HG03439 (cell line): Measurements from ENCODE around the gene PDE8B.
"Not testable (repeated sequence)": the region's sequence is repeated elsewhere in the genome, so short reads cannot be mapped to it uniquely, and the experiment has no call there.

ENCODE experiments used
- ATAC-seq: cut with Tn5 transposase; IDR thresholded peaks from one replicate; pipeline ENCODE4 v1.9.1; 2021; ENCODE audit warnings: mild to moderate bottlenecking, moderate library complexity; ENCODE audit not compliant: unreplicated experiment

PDE8B gene

DNA sequence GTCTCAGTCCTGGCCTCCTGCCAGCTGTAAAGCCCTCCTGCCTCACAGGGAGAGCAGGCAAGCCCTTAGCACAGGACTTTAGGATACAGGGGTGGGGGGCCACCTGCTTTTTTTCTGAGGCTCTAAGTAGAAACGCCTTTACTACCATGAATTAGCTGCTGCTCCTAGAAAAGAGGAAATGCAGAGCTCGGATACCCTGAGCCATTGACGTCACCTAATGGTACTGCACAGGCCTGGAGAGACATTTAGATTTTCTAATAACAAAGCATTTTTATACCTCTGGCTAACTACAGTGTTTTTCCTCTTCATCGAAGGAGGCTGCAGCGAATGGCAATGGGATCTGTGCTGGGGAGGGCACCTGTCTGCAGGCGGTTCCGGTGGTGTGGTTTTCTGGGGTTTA is 144.6 kb downstream of the PDE8B start:
- no peak for ATAC-seq

DNA sequence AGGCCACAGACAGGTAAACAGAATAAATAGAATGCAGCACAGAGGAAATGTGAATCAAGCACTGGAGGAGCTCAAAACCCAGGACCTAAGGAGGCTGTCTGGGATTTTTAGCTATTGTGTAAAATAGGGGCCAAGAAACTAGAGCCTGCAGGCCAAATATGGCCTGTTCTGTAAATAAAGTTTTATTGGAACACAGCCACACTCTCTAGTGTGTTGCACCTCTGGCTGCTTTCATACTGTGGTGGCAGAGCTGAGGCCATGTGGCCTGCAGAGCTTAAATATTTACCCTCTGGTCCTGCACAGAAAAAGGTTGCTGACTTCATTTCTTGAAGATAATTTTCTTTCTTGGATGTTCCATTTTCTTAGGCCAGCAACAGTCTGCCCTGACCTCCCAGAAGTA is 145.3 kb downstream of the PDE8B start:
- no peak for ATAC-seq

DNA sequence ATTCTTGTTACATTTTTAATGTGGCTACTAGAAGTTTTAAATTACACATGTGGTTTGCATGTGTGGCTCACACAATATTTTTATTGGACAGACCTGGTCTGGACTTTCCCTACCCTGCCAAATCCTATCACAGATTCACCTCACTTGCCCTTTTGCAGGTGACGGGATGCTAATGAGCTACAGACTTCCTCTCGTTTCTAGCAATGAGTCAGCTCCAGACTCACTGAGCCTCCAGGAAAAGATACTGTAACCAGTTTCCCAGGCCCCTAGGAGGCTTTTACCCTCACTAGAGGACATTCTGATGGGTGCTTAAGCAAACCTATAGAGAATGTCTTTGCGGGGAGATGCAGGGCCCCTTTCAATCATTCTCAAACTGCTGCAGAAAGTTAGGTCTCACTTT is 146.3 kb downstream of the PDE8B start:
- ATAC-seq = peak; percentile 79

DNA sequence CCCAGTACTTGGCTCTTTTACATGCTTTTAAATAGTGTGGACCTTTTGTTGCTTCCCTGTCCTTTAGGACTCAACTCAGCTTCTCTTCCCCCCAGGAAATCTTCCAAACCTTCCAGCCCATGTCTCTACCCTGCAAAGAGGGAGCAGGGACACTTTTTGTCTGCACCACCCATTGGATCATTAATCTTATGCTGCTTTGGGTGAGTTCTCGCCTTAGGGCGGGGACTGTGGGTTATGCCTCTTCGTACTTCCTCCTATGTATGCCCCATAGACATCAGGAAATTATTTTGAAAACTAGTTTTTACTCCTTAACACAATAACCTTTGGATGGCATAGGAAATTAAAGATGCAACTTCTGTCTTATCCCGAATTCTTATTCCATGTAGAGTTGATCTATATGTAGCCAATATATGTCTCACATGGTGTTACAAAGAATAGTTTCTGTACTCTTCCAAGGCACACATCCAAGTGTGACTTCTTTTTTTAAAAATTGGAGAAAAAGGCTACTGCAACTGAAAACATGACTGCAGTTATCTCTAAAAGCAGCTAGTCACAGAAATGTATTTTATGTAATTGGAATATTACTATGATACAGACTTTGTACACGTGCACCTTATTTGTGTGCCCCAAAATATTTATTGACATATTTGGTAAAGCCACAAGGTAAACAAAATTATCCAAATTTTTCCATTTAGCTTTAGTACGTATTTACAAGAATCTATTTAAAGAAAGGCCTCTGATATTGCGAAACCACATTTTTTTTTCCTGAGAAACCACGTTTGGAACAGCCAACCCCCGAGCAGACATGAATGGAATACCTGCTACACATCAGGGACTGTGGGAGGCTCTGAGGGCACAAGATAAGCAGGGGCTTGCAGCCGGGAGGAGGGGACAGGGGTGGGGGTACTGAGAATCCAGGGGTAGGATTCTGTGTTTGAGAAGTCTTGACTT is 148.1 kb downstream of the PDE8B start:
- ATAC-seq = no peak

DNA sequence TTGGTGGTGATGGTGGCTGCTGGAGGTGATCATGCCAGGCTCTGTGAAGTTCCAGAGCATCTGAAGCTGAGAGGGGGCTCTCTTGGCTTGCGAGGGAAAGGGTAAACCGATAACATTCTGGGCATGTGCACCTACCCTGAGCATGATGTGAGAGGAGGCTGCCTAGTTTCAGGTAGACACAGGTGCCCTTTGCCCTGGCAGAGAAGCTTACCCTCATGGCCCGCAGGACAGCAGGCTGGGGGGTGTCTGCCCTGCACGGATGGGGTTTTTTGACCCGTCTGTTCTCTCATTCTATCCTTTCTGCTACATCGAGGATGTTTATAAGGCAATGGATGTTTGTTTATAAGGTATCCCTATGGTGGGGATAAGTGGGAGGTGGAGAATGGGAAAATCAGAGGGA is 148.8 kb downstream of the PDE8B start:
- ATAC-seq = no peak

- no peak for ATAC-seq
These were observed 149.9 kb downstream of the PDE8B start for GRCh38 chr5:77360381-77360780.

- ATAC-seq = no peak
These were observed 150.5 kb downstream of the PDE8B start for GRCh38 chr5:77360973-77361372.

- no peak for ATAC-seq
These were observed 156.4 kb downstream of the PDE8B start for GRCh38 chr5:77366717-77367500.

DNA sequence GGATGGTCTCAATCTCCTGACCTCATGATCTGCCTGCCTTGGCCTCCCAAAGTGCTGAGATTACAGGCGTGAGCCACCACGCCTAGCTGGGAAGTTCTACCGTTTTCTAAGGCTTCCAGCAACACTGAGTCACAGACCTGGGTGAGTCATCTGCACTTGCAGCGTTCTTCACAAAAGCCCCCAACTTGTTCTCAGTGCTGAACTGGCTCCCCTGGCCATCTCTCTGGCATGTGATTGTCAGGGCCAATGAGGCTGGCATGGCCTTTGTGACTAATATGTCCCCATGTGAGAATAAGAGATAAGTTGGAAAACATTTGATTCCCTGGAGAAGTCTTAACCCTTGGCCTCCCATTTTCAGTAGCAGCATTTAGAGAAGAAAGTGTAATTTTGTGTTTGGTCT is 157.3 kb downstream of the PDE8B start:
- ATAC-seq = no peak

- ATAC-seq = no peak
These were observed 157.9 kb downstream of the PDE8B start for GRCh38 chr5:77368367-77368766.

DNA sequence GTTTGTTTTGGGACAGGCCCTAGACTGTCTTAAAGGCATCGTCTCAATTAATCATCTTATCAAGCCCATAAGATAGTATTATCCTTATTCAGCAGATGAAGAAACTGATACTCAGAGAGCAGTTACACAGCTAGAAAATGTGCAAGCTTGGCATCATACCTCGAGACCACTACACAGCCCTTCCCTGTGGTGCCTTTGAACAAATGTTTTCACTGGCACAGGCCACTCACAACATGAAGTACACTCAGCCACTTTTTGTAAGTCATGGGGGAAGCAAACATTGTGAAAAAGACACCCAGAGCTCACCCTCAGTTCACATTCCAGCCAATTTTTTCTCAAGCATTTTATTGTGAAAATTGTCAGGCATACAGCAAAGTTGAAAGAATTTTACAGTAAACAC is 159.1 kb downstream of the PDE8B start:
- no peak for ATAC-seq

GRCh38 chr5:77374686-77375085 is 164.2 kb downstream of the PDE8B start:
- ATAC-seq = no peak

DNA sequence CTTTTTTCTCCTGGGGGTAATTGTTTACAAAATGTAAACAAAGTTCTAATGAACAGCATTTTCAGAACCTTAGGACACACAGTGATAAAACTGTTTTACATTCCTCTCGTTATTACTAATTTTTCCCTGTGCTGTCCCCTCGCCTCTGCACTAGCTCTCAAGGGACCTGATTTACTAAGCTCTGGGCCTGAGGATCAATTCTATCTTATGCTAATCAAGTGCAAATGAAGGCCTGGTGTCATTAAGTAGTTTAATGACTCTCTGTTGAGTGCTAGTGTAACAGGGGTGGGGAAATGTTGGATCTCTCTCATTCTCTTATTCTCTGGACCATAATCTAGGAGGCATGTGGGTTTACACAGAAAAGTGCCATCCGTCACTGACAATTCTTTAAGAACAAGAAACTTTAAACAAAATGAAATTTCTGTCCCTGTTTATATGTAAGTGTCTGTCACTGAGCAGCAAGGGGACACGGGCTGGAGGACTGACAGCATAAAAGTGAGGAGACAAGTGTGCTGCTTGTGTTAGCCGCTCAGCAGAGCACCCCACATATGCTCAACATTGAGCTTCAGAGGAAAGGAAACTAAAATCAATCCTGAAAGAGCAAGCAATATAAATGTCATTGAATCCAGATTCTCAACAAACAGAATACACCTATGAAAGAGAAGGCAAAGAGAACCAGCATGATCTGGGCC is 166.3 kb downstream of the PDE8B start:
- ATAC-seq = no peak

- ATAC-seq = peak; percentile 74
These were observed 169.1 kb downstream of the PDE8B start for GRCh38 chr5:77379558-77380061.

DNA sequence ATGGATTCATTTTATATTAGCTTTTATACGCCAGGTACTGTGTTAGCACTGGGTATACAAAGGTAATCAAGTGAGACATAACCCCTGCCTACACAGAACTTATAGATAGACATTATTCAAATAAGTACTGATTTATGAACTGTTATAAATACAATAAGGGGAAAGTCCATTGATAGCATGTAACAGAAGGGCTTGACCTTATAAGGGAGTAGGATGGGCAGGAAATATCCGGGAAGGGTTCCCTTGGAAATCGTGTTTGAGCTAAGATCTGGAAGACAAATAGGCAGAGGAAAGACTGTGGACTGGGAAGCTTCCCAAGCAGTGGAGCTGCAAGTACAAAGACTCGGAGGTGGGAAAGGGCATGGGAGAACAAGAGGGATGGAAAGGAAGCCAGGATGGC is 170.2 kb downstream of the PDE8B start:
- no peak for ATAC-seq

GRCh38 chr5:77383336-77383735 is 172.9 kb downstream of the PDE8B start:
- ATAC-seq = not testable (repeated sequence)

GRCh38 chr5:77386340-77386739 is 175.9 kb downstream of the PDE8B start:
- ATAC-seq = not testable (repeated sequence)

DNA sequence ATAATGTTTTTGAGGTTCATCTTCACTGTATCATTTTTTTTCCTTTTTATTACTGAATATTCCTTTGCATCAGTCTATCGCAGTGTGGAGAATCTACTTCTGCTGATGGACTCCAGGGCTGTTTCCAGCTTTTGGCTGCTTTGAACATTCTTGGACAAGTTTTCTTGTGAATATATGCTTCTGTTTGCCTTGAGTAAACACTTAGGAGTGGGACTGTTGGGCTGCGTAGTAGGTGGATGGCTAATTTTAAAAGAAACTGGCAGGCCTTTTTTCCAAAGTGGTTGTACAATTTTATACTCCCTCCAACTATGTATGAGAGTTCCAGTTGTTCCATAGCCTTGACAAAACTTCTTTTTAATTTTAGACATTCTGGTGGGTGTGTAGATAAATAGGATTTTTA is 179.3 kb downstream of the PDE8B start:
- ATAC-seq = no peak

DNA sequence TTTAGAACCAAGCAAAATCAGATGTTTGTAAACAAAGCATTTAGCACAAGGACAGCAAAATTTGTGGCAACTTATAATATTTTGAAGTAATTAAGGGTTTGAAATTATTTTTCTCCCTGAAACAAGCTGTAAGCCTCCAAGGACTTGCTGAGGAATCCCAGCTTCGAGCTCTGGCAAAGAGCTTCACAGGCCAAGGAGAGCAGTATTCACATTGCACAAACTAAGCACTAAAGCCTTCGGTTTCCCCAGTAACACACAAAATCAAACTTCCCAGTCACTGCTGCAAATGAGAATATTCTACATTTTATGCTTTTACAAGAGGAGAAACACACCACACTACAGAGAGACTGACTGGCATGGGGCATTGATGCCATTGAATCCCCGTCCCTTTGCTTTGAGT is 179.7 kb downstream of the PDE8B start:
- ATAC-seq = no peak

GRCh38 chr5:77390795-77391194 is 180.3 kb downstream of the PDE8B start:
- no peak for ATAC-seq

DNA sequence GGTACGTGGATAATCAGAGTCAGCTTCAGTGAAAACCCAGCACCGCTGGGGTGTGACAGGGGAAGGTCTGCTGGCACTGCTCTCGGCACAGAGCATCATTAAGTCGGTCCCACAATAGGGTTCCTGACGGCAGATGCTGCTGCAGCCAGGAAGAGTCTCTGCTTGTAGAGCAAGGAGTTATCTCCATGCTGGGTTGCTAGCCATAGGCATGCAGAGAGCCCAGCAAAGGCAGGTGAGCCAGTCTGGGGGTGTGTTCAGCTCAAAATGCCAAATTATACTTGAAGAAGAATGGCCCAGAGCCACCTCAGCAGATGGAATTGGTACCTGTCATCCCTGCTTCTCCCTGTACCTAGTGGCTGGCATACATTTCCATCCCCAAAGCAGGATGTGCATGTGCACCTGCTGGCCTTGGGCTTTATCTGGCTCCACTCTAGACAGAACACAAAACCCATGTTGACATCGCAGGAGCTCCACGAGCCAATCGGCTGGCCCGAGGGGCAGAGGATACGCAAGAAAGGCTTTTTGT is 180.8 kb downstream of the PDE8B start:
- ATAC-seq = no peak
